Muscle of back (tissue), 11 donors: ENCODE data around the gene LMX1A. TPM values are rescaled to one million over a fixed set of nuclear protein-coding genes. Genes with fewer than 3 reads are reported as not detected.

ENCODE experiments used
- DNase-seq, 3 donors: peaks; one replicate each; pipeline versions ENCODE4 v3.0.0 to v3.0.0-alpha.2; 2013
- polyA plus RNA-seq, 10 donors: library from polyadenylated mRNA; unstranded; fragments of 120-200 nt; gene quantifications; one replicate each; pipeline ENCODE4 v1.2.1, GENCODE V29; 2013; ENCODE audit not compliant: insufficient read length in 10 of 10

Gene LMX1A
- polyA plus RNA-seq, 10 donors: 1.2 to 3.3 (median 1.8) TPM

DNA sequence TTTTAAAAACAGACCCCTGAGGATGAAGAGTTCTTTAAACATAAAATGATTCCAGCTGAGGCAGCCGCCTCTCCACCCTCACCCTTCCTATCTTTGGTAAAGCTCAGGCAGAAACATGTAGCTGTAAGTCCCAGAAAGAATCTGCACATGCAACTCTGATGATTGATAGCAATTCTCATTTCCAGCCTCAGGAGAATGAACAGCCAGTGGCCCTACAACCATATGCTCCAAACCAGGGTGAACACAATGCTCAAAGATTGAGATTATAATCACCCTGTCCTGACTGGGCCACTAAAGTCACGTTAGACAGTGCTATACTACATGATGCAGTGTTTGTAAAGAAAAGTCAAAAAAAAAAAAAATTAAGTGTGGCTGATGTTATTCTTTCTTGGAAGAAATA, 80.2 kb downstream of the LMX1A start:
- DNase-seq: no peak

DNA sequence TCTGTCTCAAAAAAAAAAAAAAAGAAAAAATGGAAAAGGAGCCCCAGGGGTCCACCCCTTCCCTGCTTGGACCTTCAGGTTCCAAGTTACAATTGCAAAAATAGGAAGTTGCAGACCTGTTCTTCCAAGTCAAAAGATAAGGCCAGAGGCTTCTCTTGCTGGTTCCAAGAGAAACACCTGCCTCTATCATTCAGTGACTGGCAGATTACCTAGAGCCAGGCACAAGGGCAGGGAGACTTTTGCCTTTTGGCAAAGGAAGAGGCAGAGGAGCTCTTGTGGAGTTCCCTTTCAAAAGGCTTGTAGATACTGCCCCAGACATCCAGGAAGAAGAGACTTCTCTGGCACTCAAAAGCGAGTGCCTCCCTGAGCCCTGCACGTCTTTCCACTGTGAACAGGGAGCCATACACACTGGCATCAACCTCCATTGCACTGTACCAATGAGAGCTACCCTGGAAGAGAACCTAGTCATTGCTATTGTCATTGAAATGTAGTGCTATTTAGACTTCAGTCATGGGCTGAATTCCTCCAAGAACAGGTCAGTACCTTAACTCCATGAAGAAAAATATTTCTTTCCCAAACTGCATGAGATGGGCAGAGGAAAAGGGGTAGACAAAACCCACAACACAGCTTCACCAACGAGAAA, 91.2 kb downstream of the LMX1A start:
- DNase-seq: no peak

DNA sequence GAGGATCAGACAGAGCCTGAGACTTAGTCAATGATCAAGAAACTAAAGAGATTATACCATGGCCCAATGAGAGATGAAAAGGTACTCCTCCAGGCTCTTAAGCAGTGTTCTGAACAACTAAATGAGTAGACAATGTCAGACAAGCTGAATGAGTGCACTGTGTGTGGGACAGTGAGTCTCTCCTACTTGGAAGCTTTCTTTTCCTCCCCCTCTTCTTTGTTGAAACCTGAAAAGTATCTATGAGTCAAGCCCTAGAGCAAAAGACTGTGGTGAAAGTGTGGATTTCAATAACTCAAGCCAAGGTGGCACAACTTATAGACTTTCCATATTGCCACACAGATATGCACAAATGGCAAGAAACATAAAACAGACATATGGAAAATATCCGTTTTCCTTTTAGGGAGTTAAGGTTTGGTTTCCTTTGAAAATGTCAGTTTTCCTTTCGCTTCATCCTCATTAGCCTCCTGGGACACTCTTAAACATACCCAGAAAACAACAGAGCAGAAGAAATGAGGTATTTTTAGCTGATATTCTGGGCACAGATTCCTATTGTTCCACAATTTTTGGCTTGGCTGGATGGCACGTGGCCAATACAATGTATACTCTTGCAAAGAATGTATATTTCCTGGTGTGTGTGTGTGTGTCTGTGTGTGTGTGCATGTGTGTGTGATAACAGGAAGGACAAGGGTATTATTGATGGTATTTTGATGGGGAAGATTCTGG, 96.6 kb downstream of the LMX1A start:
- peak in 2 of 3 donors; percentile 47 to 80 for DNase-seq

DNA sequence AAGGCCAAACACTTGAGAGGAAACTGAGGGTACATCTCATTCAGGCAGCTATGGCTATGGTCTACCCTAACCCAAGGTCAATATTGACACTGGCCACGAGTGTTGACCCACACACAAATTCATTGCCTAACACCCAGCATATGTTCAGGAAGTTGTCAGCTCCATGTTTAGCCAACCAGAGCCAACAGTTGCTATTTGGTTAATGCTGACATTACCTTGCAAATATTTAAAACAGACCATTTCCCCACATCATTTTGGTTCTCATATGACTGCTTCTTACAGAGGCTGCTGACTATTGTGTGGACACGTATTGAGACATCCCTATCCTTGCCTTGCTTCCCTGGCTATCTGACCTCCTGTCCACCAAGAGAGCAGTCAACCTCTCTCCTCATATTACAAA, 97.3 kb downstream of the LMX1A start:
- no peak for DNase-seq

DNA sequence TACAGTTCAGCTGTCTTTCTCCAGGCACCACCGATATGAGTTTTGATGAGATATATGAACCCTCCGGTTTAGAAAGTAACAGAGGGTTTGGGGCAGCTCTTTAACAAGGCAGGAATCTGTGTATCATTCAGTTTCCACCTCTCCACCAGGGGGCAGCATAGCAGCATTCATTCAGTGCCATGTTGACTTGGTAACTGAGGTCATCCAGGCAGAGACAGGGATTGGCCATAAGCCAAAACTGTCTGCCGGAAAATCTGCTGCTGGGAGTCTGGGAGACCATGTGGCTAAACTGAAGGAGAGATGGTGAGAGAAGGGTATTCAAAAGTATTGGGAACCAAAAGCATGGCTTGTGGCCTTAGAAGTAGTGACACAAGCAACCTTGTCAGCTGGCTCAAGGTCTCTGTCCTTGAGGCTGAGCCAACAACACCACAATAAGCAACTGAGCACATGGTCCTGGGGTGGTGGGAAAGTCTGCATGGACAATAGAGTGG, 98.5 kb downstream of the LMX1A start:
- peak; percentile 54 to 59 (median 55) for DNase-seq

DNA sequence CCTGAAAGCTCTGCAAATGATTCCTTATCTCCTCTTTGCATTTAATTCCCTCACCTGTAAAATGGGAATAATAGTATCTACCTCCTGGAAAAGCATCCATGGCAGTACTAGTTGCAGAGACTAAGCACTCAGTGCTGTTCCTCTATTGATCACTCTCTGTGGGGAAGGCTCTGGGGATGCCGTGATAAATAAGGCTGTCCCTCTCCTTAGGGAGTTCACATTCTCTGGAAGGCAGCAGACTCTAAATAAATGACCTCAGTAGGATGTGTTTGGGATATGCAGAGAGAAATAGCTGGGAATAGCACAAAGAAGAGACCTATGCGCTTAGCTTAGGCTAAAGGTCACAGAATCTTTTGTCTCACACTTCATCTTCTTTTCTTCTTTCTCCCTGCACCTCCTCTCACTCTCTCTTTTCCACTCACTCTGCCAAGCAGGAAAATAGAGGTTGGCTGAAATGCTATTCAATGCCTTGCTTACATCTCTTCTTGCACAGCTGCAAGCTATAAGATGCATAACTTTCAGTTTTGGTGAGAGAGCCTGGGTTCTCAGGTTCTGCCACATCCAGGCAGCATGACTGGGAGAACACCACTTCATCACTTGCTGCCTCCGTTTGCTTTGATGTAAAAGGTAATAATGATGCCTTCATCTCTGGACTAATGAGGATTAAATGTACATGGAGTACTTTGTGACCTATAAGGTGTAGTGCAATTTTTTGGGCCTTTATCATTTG, 101.5 kb downstream of the LMX1A start:
- DNase-seq: no peak

DNA sequence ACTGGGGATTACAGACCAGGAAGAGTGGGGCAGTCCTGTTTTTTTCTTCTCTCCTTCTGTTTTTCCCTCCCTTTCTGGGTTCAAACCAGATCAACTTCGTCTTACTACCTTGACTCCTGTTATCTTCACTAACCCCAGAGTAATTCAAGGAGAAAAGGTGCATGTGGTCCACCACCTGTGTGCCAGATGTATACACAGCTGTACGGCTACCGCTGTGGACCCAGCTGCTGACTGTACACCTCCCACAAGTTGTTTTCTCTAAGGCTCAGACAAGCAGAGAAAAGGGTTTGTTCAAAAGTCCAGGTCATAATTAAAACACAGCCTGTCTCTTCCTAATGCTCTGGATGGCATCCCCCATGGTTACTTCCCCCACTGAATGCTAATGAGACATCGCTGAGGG, 102.1 kb downstream of the LMX1A start:
- DNase-seq: no peak

DNA sequence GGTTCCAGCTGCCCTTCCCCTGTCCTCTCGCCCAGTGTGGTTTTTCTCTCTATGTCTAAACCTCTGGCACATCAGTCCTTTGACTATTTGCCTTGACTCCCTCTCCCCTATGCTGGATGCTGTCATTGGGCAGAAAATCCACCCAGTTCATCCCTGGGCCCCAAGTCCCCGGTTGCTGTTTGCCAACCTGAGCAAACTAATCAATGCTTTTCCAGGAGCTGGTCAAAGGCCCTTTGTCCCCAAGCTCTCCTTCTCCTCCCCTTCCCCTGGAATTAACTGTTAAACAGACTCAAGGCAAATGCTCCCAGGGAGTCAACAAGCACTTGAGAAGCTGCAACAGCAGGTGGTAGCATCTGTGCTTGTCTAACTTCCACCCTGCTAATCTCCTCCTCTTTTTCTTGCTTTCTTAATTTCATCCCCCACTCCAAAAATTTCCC, 102.7 kb downstream of the LMX1A start:
- no peak for DNase-seq

DNA sequence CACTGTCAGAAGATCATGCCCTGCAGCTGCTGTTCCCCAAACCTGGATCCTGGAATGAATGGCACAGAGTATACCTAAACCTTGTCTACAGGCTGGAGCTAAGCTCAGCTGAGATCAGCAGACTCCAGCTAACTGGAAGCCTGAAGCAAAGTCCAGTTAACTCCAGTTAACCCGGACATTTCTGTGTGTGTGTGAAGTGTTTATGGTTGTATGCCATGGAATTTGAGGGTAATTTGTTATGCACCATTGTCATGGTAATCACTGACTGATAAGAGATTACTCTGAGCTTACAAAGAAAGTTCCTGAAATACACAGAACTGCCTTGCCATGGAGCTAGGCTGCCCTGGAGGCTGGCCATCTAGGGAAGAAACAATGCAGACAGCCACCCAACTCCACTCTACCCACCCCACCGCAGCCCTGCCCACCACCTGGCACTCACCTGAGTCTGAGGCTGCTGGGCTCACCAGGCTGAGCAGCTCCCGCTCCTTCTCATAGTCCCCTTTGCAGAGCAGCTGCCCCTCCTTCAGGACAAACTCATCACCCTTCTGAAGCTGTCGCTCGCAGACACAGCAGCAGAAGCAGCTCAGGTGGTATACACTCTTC, 107.4 kb downstream of the LMX1A start:
- DNase-seq: no peak

DNA sequence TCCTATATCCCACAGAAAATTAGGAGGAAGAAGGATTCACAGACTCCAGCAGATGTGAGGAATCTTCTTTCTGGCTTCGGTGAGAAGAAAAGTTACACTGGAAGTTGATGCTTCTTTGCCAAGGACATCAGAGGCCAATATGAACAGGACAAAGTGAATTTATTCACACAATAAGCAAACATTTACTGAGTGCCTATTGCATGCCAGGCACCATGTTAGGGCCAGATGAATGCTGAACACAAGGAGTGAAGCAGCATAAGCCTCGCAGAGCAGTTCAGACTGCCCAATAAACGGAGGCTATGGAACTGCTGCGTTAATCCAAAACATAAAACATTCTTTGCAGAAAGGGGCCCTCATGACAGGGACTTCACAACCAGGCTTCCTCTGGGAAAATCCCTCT, 114.6 kb downstream of the LMX1A start:
- DNase-seq: no peak

DNA sequence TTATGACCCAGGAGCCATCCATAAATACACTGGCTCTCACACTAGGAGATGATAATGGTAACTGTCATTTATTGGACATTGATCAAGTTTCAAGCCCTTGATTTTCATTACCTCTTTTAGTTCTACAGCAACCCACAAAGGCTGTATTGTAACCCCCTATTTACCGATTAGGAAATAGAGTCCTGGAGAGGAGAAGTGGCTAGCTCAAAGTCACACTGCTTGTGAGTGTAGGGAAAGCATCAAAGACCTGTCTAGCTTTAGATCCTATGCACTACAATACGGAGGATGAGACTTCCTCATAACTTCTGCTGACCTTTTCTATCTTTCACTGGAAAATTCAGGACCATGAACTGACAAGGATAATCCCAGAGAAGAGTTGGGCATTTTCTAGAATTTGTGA, 115.2 kb downstream of the LMX1A start:
- no peak for DNase-seq

DNA sequence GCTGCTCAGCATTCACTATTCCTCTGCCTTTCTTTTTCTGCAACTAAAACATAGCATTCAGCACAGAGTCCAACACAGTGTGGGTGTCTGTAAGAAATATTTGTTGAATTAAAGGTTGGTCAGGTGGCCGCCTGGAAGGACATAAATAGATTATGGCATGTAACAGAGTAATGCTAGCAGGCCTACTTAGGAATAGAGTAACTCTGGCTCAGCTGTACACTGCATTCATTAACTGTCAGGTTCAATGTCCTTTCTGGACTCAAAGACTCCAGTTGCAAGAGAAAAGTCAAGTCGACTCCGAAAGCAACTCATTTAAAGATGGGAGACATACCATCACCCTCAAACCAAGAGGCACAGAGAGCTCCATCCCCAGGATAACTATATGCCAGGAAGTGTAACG, 116.0 kb downstream of the LMX1A start:
- DNase-seq: no peak

DNA sequence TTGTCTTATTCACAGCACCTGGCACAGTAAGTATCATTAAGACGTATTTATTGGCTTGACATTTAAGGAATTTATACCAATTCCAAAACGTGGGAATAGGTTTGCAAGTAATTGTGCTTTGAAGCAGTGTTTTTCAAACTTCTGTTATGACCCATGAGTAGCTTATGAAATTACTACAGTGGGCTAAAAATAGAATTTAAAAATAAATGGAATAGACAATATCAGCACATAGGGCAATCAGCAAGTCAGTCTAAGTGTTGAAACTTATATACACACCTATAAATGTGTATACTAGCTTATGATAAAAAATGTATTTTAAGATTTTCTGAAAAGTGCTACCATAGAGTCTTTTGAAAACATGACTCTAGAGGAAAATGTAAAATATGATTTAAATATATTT, 116.6 kb downstream of the LMX1A start:
- no peak for DNase-seq

DNA sequence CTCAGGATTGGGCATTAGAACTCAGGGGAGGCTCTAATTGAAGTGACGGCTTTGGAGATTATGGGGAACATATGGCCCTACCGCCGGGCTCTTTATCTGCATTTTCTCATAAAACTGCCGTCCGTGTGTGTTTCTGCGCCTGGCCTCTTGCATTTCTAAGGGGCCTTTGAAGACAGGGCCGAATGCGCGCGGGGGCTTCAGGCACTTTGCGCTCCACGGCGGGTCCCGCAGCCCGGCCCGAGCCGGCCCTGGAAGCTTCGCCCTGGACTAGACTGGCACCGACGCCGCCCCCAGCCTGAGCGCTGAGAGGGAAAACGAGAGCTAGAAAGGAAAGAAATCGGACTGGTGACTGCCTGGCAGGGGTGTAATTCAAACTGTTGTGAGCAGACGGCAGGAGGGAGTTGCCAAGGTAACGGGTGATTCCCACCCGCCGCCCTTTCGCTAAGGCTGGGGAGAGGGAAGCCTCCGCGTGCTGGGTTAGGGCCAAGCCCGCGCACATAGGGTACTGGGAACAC, 120.7 kb downstream of the LMX1A start:
- peak in 1 of 3 donors; percentile 41 for DNase-seq

DNA sequence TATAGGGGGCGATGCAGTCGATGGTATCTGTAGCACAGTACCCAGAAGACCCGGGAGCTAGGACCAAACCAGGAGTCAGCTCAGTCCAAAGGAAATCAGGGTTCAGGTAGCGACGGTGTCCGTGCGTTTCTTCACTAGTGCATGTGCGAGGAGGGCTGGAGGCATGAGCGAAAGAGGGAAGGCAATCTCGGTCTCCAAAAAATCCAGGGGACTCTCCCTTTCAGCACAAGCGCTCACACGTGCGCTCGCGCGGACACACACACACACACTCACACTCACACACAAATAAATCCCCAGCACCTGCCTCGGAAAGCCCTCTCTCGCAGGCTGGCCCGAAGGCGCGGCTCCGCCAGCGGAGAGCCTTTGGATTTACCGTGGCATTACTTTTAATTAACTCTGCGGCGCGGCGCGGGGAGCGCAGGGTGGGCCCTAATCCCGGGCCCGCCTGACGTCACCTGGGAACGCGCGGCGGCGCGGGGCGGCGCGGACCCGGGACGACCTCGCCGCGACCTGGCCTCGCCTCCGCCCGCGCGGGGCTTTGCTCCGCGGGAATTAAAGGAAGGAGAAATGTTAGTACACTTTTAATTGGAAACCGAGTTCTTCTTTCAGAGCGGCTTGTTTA, 121.2 kb downstream of the LMX1A start:
- peak in 1 of 3 donors; percentile 46 for DNase-seq

DNA sequence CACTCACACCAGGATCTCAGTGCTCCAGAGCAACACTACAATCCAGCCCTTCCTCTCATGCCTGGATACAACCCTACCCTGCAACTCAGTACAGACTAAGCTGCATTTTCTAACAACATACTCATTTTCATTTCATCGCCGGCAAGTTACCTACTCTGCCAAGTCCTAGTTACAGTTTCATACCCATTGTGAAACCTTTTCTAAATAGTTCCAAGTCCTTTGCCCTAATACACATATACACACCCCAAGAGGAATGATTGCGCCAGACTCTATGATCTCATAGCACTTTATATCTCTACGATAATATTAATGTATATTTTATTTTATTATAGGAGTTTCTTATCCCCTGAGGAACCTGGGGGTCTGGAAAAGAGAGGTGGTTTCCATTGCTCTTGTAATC, 122.4 kb downstream of the LMX1A start:
- no peak for DNase-seq

DNA sequence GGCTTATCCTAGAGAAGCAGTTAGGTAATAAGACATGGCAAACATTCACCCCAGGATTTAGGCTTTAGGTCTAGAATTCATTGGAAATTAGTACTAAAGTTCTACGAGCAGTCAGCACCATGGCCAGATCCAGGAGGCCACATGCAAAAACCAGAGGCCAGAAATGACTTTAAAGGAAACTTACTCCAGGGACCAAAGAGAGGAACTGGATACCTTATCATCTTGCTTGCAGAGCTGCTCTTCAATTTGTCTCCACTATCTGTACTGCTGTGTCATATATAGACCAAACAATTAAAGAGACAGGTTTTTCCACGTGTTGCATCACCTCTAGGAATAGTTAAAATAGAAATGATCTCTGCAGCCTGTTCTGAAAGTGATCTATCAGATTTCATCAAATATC, 127.8 kb downstream of the LMX1A start:
- peak in 1 of 3 donors; percentile 13 for DNase-seq

DNA sequence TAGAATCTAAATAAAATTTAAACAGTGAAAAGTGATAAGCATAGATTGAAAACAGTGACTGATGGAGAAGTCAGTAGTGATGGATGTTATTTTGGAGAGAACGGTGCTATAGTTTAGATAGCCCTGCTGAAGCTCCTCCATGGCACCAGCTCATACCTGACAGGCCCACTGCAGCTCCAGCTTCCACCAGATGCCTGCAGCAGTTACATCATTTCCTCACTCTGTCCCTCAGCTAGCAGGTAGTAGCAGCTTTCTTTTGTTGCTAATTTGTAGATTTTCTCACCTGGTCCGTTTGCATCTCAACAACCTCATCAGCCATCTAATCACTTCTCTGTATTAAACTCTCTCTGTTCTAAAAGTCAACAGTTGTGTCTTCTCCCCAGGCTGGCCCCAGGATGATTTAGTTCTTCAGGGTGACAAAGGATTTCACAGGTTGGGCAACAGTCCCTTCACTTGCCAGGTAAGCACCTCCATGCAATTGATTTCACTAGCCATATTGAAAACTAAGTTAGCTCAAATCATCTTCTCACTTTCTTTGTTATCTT, 128.3 kb downstream of the LMX1A start:
- DNase-seq: no peak

DNA sequence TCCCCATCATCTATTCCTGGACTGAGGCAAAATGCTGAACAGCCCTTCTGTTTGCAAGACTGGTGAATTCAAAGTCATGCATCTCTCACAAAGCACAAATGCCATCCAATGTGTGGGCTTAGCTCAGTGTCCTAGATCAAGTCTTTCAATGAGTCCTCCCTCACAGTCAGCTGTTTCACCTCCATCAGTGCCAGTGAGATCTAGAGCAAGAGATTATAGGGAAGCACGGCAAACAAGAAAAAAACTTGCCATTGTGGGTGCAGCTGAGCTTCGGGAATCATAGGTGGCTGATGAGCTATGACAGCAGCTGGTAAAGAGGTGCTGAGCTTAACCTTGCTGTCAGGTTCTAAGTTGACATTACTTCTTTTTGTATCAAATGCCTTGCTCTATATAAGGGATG, 130.2 kb downstream of the LMX1A start:
- DNase-seq: no peak

DNA sequence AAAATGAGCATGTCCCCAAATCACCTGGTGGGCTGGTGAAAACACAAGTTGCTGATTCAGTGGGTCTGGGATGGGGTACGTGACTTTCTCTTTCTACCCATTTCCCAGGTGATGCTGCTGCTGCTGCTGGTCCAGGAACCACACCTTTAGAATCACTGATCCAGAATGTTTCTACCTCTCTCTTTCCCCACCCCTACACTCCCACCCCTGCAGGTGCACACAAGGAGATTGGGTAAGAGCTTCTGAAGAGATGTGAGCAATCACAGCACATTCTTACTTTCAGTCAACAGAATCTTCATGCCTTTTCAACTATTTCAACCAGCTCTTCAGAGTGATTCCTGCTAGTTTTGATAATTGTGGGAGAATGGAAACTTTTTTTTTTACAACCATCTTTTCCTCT, 130.9 kb downstream of the LMX1A start:
- DNase-seq: no peak

DNA sequence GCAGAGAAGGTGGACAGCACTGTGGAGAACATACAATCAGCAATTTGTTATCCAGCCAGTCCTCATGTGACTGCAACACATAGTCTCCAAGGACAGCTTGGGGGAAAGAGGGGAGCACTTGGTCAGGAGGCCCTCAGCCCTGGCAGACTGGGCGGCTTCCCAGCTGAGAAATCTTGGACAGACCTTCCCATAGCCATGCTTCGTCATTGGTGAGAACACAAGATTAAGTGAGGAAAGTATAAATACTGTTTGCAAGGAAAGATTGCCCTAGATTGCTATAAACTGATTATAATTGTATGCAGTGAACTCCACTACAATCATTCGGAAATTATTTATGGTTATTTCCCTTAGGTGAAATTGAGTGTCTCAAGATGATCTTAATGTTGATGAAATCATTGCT, 131.5 kb downstream of the LMX1A start:
- no peak for DNase-seq
